GM12873 (cell line): Measurements from ENCODE around the gene SLC26A9.

ENCODE experiments used
- CTCF ChIP-seq: IDR thresholded peaks from 2 replicates; pipeline ENCODE4 v1.5.1; 2012; ENCODE audit warnings: low read depth, mild to moderate bottlenecking, moderate library complexity, low read length, control low read depth; ENCODE audit not compliant: insufficient read depth; ENCODE audit errors: missing control alignments

Gene SLC26A9

GRCh38 chr1:205936311-205936710 is 6.9 kb downstream of the SLC26A9 start:
- TF ChIP-seq CTCF, result no peak

GRCh38 chr1:205935869-205936268 is 7.4 kb downstream of the SLC26A9 start:
- no peak for TF ChIP-seq CTCF

- no peak for TF ChIP-seq CTCF
These were observed 8.5 kb downstream of the SLC26A9 start for GRCh38 chr1:205934788-205935187.

- no peak for TF ChIP-seq CTCF
These were observed 9.3 kb downstream of the SLC26A9 start for GRCh38 chr1:205933671-205934618.

- TF ChIP-seq CTCF, result no peak
These were observed 10.5 kb downstream of the SLC26A9 start for GRCh38 chr1:205932776-205933175.

- no peak for TF ChIP-seq CTCF
These were observed 12.4 kb downstream of the SLC26A9 start for GRCh38 chr1:205930799-205931281.

- TF ChIP-seq CTCF, result no peak
These were observed 13.1 kb downstream of the SLC26A9 start for GRCh38 chr1:205930195-205930577.
